ENCODE results near the gene MKI67. TPM values are rescaled to one million over a fixed set of nuclear protein-coding genes. Genes with fewer than 3 reads are reported as not detected.

MKI67 gene
- total and polyA plus RNA-seq, 2 of the 13 experiments (the other 11 are each of a cell fraction or from before 2014, with no cell fraction given): 6.7 to 22.9 TPM

DNA sequence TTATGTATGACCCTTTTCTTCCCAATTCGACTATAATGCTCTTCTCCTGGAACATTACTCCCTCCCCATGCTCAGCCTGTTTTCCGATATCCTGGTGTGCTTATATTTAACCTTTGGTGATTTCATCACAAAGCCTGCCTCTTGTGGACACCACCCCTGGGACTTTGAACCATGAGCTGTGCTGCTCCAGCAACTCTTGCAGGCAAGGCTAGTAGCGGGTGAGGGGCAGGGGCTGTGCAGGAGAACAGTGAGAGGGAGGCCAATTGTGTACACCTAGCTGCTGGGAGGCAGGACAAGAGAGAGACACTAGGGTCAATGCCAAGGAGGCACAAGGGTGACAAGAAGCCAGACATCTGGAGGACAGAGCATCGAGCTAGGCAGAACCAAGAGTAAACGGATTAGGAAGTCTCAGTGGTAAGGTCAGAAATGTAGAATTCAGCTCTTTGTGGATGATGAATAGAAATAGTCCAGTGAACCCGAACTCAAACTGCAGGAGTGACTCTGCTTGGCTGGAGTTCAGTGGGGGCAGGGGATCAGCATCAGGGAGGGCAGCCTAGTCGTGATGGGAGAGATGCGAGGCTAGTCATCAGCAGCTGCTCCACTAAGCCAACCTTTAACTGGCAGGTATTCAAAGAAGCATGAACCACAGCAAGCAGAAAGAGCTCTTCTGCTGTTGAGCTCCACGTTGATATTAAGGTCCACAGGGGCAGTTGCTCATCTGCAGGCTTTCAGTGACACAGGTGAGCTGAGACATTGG lies 31.0 kb upstream of the MKI67 start (continued):
- TF ChIP-seq, protein P1, sequence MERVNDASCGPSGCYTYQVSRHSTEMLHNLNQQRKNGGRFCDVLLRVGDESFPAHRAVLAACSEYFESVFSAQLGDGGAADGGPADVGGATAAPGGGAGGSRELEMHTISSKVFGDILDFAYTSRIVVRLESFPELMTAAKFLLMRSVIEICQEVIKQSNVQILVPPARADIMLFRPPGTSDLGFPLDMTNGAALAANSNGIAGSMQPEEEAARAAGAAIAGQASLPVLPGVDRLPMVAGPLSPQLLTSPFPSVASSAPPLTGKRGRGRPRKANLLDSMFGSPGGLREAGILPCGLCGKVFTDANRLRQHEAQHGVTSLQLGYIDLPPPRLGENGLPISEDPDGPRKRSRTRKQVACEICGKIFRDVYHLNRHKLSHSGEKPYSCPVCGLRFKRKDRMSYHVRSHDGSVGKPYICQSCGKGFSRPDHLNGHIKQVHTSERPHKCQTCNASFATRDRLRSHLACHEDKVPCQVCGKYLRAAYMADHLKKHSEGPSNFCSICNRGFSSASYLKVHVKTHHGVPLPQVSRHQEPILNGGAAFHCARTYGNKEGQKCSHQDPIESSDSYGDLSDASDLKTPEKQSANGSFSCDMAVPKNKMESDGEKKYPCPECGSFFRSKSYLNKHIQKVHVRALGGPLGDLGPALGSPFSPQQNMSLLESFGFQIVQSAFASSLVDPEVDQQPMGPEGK (CRISPR knock-in tag; IDR thresholded peaks at IDR 0.05): peak; percentile 74
- TF ChIP-seq ZMAT3 (CRISPR knock-in tag; conservative IDR thresholded peaks at IDR 0.05): no peak
- peak; percentile 73 for TF ChIP-seq SAP130 (CRISPR knock-in tag; IDR thresholded peaks at IDR 0.05; ENCODE audit: low read depth)
- no peak for TF ChIP-seq GTF2F1 (IDR thresholded peaks at IDR 0.05; ENCODE audit: low read length)
- TF ChIP-seq ADNP (CRISPR knock-in tag; IDR thresholded peaks at IDR 0.05): no peak
- TF ChIP-seq ZNF616 (CRISPR knock-in tag; IDR thresholded peaks at IDR 0.05; ENCODE audit: low read depth): no peak
- peak; percentile 92 for TF ChIP-seq CEBPG (CRISPR knock-in tag; IDR thresholded peaks at IDR 0.05)
- TF ChIP-seq FOXC1 (CRISPR knock-in tag; IDR thresholded peaks at IDR 0.05; ENCODE audit: borderline replicate concordance): no peak; the same call in 1 of the 2 replicates
- TF ChIP-seq JDP2 (CRISPR knock-in tag; IDR thresholded peaks at IDR 0.05; ENCODE audit: borderline replicate concordance): no peak
- TF ChIP-seq ZNF790 (CRISPR knock-in tag; IDR thresholded peaks at IDR 0.05; ENCODE audit: borderline replicate concordance): no peak
- TF ChIP-seq ZKSCAN1 (IDR thresholded peaks at IDR 0.05; ENCODE audit: low read length): 0 out of 2 replicates have a peak, but pooled peaks have one; percentile 32
- peak; percentile 88 for TF ChIP-seq TARDBP (CRISPR knock-in tag; IDR thresholded peaks at IDR 0.05)
- TF ChIP-seq NFE2 (CRISPR knock-in tag; IDR thresholded peaks at IDR 0.05): no peak
- TF ChIP-seq, protein P2, sequence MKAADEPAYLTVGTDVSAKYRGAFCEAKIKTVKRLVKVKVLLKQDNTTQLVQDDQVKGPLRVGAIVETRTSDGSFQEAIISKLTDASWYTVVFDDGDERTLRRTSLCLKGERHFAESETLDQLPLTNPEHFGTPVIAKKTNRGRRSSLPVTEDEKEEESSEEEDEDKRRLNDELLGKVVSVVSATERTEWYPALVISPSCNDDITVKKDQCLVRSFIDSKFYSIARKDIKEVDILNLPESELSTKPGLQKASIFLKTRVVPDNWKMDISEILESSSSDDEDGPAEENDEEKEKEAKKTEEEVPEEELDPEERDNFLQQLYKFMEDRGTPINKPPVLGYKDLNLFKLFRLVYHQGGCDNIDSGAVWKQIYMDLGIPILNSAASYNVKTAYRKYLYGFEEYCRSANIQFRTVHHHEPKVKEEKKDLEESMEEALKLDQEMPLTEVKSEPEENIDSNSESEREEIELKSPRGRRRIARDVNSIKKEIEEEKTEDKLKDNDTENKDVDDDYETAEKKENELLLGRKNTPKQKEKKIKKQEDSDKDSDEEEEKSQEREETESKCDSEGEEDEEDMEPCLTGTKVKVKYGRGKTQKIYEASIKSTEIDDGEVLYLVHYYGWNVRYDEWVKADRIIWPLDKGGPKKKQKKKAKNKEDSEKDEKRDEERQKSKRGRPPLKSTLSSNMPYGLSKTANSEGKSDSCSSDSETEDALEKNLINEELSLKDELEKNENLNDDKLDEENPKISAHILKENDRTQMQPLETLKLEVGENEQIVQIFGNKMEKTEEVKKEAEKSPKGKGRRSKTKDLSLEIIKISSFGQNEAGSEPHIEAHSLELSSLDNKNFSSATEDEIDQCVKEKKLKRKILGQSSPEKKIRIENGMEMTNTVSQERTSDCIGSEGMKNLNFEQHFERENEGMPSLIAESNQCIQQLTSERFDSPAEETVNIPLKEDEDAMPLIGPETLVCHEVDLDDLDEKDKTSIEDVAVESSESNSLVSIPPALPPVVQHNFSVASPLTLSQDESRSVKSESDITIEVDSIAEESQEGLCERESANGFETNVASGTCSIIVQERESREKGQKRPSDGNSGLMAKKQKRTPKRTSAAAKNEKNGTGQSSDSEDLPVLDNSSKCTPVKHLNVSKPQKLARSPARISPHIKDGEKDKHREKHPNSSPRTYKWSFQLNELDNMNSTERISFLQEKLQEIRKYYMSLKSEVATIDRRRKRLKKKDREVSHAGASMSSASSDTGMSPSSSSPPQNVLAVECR (CRISPR knock-in tag; IDR thresholded peaks at IDR 0.05; ENCODE audit: borderline replicate concordance): peak; percentile 36; the same call in 1 of the 2 replicates
- TF ChIP-seq, protein P3, sequence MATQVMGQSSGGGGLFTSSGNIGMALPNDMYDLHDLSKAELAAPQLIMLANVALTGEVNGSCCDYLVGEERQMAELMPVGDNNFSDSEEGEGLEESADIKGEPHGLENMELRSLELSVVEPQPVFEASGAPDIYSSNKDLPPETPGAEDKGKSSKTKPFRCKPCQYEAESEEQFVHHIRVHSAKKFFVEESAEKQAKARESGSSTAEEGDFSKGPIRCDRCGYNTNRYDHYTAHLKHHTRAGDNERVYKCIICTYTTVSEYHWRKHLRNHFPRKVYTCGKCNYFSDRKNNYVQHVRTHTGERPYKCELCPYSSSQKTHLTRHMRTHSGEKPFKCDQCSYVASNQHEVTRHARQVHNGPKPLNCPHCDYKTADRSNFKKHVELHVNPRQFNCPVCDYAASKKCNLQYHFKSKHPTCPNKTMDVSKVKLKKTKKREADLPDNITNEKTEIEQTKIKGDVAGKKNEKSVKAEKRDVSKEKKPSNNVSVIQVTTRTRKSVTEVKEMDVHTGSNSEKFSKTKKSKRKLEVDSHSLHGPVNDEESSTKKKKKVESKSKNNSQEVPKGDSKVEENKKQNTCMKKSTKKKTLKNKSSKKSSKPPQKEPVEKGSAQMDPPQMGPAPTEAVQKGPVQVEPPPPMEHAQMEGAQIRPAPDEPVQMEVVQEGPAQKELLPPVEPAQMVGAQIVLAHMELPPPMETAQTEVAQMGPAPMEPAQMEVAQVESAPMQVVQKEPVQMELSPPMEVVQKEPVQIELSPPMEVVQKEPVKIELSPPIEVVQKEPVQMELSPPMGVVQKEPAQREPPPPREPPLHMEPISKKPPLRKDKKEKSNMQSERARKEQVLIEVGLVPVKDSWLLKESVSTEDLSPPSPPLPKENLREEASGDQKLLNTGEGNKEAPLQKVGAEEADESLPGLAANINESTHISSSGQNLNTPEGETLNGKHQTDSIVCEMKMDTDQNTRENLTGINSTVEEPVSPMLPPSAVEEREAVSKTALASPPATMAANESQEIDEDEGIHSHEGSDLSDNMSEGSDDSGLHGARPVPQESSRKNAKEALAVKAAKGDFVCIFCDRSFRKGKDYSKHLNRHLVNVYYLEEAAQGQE (IDR thresholded peaks at IDR 0.05; ENCODE audit: borderline replicate concordance in 1 of 2, low read depth in 1 of 2, low read length in 2 of 2): 0 out of 4 replicates have a peak, but pooled peaks of 1 of the 2 experiments have one; percentile 20
- TF ChIP-seq SP4 (CRISPR knock-in tag; IDR thresholded peaks at IDR 0.05): no peak
- TF ChIP-seq JUND (CRISPR knock-in tag; IDR thresholded peaks at IDR 0.05): no peak
- TF ChIP-seq ZNF644 (CRISPR knock-in tag; IDR thresholded peaks at IDR 0.05; ENCODE audit: low read depth): peak; percentile 94
- no peak for TF ChIP-seq ZNF530 (CRISPR knock-in tag; IDR thresholded peaks at IDR 0.05; ENCODE audit: low read depth)
- TF ChIP-seq, protein P4, sequence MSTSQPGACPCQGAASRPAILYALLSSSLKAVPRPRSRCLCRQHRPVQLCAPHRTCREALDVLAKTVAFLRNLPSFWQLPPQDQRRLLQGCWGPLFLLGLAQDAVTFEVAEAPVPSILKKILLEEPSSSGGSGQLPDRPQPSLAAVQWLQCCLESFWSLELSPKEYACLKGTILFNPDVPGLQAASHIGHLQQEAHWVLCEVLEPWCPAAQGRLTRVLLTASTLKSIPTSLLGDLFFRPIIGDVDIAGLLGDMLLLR (CRISPR knock-in tag; IDR thresholded peaks at IDR 0.05): no peak
